ENCODE results near the gene SPC25. TPM values are rescaled to one million over a fixed set of nuclear protein-coding genes. Genes with fewer than 3 reads are reported as not detected.
A peak's percentile ranks its signal among the peaks of the same experiment; 100 is the strongest.

Gene SPC25
- total and polyA plus RNA-seq, 9 of the 15 experiments (the other 6 are each of a cell fraction or from before 2014, with no cell fraction given), result 44.8 to 100 (median 75.0) TPM

DNA sequence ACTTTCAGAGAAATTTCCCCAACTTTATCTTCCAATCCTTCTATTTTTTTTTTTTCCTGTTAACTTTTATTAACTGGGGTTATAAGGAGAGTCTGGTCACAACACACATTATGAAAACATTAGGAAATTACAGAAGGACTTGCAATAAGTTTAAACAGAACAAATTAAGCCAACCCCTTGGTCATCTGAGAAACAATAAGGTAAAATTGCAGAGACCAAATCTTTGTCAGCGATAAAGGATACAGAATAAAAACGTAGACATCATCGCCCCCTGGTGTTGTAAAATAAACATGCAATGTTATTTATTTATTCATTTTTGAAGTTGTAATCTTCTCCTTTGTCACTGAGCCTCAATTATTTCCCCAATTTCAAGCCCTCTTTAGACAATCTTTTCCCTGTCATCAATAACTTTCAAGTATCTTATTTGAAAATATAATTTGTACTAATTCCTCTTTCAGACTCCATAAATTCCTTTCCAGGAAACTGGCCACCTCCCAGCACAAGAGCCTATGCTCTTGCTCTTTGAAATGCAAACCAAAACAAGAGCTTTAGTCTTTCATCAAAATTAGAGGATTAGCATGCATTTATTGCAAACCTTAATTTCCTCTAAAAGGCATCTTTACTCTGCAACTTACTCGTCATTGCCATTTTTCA is 30.4 kb upstream of the SPC25 start (continued):
- no peak for TF ChIP-seq ZNF24 (IDR thresholded peaks at IDR 0.05)
- no peak for TF ChIP-seq PHB (CRISPR knock-in tag; IDR thresholded peaks at IDR 0.05)
- TF ChIP-seq MTA1 (IDR thresholded peaks at IDR 0.05; ENCODE audit: borderline replicate concordance), result no peak
- TF ChIP-seq SP1 (CRISPR knock-in tag; IDR thresholded peaks at IDR 0.05), result no peak
- TF ChIP-seq ZNF12 (CRISPR knock-in tag; IDR thresholded peaks at IDR 0.05), result no peak
- TF ChIP-seq FOSL1 (tag; conservative IDR thresholded peaks at IDR 0.05), result peak; percentile 37; the same call in 1 of the 2 replicates
- 0 out of 2 replicates have a peak, but pooled peaks have one; percentile 31 for TF ChIP-seq DMBX1 (CRISPR knock-in tag; IDR thresholded peaks at IDR 0.05; ENCODE audit: borderline replicate concordance)
- no peak for TF ChIP-seq SRSF7 (optimal IDR thresholded peaks at IDR 0.05; ENCODE audit: low read depth, low read length)
- no peak for TF ChIP-seq ZNF23 (CRISPR knock-in tag; IDR thresholded peaks at IDR 0.05)
- no peak for TF ChIP-seq HNRNPLL (IDR thresholded peaks at IDR 0.05; ENCODE audit: low read depth, low read length, poor library complexity, severe bottlenecking)
- TF ChIP-seq ESRRB (CRISPR knock-in tag; IDR thresholded peaks at IDR 0.05; ENCODE audit: borderline replicate concordance), result no peak
- TF ChIP-seq, protein P1, sequence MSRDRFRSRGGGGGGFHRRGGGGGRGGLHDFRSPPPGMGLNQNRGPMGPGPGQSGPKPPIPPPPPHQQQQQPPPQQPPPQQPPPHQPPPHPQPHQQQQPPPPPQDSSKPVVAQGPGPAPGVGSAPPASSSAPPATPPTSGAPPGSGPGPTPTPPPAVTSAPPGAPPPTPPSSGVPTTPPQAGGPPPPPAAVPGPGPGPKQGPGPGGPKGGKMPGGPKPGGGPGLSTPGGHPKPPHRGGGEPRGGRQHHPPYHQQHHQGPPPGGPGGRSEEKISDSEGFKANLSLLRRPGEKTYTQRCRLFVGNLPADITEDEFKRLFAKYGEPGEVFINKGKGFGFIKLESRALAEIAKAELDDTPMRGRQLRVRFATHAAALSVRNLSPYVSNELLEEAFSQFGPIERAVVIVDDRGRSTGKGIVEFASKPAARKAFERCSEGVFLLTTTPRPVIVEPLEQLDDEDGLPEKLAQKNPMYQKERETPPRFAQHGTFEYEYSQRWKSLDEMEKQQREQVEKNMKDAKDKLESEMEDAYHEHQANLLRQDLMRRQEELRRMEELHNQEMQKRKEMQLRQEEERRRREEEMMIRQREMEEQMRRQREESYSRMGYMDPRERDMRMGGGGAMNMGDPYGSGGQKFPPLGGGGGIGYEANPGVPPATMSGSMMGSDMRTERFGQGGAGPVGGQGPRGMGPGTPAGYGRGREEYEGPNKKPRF (IDR thresholded peaks at IDR 0.05; ENCODE audit: low read depth, low read length), result no peak
- TF ChIP-seq FIP1L1 (IDR thresholded peaks at IDR 0.05; ENCODE audit: low read depth, low read length, poor library complexity, severe bottlenecking), result no peak
- TF ChIP-seq, protein P2, sequence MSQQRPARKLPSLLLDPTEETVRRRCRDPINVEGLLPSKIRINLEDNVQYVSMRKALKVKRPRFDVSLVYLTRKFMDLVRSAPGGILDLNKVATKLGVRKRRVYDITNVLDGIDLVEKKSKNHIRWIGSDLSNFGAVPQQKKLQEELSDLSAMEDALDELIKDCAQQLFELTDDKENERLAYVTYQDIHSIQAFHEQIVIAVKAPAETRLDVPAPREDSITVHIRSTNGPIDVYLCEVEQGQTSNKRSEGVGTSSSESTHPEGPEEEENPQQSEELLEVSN (IDR thresholded peaks at IDR 0.05; ENCODE audit: borderline replicate concordance in 1 of 2, extremely low read depth in 1 of 2, insufficient read depth in 1 of 2, insufficient read length in 1 of 2, low read depth in 1 of 2, low read length in 1 of 2, poor library complexity in 1 of 2, severe bottlenecking in 1 of 2), result no peak
- TF ChIP-seq, protein P3, sequence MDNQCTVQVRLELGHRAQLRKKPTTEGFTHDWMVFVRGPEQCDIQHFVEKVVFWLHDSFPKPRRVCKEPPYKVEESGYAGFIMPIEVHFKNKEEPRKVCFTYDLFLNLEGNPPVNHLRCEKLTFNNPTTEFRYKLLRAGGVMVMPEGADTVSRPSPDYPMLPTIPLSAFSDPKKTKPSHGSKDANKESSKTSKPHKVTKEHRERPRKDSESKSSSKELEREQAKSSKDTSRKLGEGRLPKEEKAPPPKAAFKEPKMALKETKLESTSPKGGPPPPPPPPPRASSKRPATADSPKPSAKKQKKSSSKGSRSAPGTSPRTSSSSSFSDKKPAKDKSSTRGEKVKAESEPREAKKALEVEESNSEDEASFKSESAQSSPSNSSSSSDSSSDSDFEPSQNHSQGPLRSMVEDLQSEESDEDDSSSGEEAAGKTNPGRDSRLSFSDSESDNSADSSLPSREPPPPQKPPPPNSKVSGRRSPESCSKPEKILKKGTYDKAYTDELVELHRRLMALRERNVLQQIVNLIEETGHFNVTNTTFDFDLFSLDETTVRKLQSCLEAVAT (IDR thresholded peaks at IDR 0.05), result no peak
- TF ChIP-seq PHF8 (IDR thresholded peaks at IDR 0.05; ENCODE audit: borderline replicate concordance, low read length), result no peak
- TF ChIP-seq, protein P4, sequence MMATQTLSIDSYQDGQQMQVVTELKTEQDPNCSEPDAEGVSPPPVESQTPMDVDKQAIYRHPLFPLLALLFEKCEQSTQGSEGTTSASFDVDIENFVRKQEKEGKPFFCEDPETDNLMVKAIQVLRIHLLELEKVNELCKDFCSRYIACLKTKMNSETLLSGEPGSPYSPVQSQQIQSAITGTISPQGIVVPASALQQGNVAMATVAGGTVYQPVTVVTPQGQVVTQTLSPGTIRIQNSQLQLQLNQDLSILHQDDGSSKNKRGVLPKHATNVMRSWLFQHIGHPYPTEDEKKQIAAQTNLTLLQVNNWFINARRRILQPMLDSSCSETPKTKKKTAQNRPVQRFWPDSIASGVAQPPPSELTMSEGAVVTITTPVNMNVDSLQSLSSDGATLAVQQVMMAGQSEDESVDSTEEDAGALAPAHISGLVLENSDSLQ (IDR thresholded peaks at IDR 0.05), result no peak
- TF ChIP-seq HDAC8 (tag; IDR thresholded peaks at IDR 0.05), result no peak
- TF ChIP-seq DPF2 (IDR thresholded peaks at IDR 0.05), result no peak
- no peak for TF ChIP-seq SIRT6 (IDR thresholded peaks at IDR 0.05; ENCODE audit: low read depth, low read length)
- no peak for TF ChIP-seq NR2C2 (CRISPR knock-in tag; IDR thresholded peaks at IDR 0.05)
- TF ChIP-seq NR2C2 (tag; IDR thresholded peaks at IDR 0.05), result no peak; the same call in 1 of the 2 replicates
- TF ChIP-seq JUN (IDR thresholded peaks at IDR 0.05; ENCODE audit: borderline replicate concordance, low read depth, low read length), result no peak
- TF ChIP-seq JUN (CRISPR knock-in tag; IDR thresholded peaks at IDR 0.05; ENCODE audit: borderline replicate concordance), result no peak

Data from K562 (cell line).